Eye (tissue), 1 donor: ENCODE data around the gene DACT1.

Experiments used
- DNase-seq: peaks from one replicate; pipeline ENCODE4 v3.0.0-alpha.2; 2015

The DACT1 gene

DNA sequence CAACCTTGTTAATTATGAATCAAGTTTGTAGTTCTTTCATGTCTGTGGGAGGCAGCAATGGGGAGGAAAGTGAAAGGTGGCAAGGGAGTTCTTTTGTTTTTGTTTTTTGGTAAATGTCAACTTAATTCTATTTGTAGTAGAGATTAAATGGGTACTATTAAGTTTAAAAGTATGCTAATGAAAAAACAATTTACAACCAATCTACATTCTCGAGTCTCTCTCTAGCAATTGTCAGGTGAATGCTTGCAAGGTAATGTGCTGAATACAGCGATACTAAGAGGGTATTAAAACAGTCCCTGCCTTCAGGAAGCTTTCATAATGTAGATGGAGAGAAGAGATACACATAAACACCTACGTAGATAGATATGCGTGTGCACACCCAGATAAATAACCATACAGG lies 1.6 kb upstream of the DACT1 start:
- DNase-seq: no peak

DNA sequence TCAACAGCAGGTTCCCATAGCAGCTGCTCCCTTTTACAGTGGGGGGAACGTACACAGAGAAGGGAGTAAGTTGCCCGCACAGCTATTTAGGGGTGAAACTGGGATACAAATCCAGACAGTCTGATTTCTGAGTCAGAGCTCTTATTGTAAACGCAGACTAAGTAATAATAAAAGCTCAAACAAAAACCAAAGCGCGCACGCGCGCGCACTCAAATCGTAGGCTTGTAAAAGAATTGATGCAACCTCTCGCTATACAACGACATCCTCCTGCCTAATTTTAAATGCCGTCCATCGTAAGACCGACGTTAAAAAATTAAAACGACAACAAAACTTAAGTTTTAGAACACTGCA lies 747 bp upstream of the DACT1 start:
- DNase-seq: peak; percentile 85

DNA sequence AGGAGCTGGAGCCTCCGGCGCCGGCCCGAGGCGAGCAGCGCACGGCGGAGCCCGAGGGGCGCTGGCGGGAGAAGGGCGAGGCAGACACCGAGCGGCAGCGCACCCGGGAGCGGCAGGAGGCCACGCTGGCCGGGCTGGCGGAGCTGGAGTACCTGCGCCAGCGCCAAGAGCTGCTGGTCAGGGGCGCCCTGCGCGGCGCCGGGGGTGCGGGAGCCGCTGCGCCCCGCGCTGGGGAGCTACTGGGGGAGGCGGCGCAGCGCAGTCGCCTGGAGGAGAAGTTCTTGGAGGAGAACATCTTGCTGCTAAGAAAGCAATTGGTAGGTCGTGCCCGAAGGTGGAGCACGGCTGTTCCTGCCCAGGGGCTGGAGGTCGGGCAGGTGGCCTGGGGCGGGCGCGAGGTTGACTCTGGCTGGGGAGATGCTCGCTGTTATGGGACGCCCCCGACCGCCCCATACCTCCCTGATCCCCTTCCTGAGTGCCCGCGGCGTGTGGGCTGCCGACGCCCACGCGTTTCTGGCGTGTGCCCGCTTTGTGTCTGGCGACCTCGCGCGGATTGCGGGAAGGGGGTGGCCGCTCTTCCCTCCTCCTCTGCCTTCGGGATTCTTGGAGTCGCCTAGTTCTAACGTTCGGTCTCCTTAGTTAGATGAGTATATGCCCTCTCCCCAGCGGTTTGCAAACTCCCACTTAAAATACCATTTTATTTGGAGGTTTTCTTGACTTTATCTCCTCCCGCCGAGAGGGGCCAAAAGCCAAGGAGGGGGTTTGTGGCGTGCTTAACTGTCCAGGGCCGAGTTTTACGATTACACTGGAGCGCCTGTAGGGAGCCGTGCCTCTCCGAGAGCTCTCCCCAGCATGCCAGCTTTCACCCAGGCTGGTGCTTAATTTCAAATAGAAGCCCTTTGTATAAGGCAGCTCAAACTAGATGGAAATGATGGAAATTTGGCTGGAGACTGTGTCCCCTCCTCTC lies 752 bp downstream of the DACT1 start:
- peak; percentile 75 for DNase-seq

DNA sequence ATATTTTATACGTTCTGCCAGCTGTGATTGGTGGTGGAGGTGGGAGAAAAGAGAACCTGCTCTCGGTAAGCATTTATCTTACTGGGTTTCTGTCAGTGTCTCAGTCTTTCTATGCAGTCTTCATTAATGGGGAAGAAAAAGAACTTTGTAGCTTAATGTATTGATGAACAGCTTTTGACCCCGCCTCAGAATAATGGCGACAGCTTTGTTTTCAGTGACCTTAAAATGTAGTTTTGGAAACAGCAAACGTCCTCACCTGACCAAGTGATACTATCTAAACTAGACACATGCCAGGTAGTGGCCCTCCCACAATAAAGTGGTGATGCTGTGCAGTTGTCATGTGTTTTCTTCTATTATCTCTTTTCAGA lies 1.4 kb downstream of the DACT1 start:
- DNase-seq: no peak

DNA sequence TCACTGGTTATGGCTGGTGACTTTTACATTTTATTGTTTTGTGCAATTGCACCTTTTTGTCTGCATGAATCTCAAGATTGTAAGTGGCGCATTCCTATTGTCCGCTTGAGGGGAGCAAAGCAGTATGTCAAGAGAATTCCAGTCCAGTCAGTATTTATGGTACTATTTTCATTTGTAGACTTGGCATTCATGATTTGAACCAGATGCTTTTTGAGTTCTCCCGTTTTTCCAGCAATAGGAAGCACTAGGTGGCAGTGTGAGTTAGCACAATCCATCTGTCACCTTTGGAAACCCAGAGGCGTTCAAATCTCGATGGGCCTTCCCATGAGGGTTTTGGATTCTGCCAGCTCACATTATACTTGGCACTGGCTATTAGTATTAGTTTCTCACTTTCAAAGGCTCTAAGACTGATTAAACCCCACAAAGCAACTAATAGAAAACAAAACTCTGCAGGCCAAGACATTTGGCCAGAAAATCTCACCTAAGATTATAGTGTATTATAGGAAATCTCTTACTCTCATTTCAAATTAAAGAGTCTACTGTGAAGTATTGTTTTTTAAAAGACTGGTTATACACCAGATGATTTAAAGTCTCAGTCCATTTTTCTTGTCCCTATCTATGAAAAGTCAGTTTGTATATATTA lies 2.2 kb downstream of the DACT1 start:
- peak; percentile 91 for DNase-seq

DNA sequence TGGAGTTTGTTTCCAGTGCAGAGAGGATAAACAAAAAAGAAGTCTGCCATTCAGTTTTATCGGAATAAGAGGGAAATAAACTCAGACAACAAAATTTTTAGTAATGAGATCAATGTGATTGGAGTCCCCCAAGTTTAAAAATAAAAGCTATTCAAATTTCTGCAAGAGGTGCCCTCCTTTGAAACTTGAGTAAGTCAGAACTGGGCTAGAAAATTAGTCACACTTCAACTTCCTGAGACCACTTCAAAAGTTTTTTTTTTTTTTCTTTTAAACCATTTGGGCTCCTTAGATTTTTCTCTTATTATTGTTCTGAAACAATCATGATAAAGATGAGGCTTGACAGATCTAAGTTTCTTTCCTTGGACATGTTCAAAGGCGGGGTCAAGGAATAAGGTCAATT lies 3.2 kb downstream of the DACT1 start:
- no peak for DNase-seq

DNA sequence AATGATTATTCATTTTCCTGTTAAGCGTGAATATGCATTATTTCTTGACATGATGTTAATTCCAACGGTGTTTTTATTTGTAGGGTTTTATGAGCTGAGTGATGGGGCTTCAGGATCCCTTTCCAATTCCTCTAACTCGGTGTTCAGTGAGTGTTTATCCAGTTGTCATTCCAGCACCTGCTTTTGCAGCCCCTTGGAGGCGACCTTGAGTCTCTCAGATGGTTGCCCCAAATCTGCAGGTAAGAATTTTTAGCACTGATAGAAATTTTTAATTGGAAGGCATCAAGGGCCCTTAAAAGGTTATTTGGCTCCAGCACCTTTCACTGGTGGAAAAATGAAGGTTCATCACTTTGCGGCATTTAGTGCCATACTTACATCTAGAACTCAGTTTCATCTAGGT lies 3.7 kb downstream of the DACT1 start:
- DNase-seq: no peak

DNA sequence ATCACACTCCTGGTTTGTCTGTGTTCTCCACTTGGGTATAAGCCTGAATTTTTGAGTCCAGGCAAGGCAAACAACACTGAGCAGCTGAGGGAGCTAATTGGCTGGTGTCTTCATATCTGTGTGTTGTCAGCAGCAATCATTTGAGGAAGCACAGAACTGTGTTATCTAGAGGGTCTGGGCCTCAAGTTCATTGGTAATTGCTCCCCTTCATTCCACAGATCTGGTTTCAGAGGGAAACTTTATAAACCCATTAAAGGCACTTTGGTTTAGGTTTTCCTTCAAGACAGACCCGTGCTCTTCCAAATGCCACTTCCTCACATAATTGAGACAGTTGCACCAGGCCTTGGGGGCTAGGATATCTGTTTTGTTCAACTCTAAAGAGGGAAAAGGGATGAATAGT lies 5.6 kb downstream of the DACT1 start:
- no peak for DNase-seq

DNA sequence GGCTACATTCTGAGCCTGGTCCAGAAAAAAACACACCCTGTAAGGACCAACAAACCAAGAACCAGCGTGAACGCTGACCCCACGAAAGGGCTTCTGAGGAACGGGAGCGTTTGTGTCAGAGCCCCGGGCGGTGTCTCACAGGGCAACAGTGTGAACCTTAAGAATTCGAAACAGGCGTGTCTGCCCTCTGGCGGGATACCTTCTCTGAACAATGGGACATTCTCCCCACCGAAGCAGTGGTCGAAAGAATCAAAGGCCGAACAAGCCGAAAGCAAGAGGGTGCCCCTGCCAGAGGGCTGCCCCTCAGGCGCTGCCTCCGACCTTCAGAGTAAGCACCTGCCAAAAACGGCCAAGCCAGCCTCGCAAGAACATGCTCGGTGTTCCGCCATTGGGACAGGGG lies 7.9 kb downstream of the DACT1 start:
- DNase-seq: no peak

DNA sequence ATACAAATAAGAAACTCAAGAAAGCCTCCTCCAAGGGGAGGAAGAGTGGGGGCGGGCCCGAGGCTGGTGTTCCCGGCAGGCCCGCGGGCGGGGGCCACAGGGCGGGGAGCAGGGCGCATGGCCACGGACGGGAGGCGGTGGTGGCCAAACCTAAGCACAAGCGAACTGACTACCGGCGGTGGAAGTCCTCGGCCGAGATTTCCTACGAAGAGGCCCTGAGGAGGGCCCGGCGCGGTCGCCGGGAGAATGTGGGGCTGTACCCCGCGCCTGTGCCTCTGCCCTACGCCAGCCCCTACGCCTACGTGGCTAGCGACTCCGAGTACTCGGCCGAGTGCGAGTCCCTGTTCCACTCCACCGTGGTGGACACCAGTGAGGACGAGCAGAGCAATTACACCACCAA lies 8.7 kb downstream of the DACT1 start:
- no peak for DNase-seq

DNA sequence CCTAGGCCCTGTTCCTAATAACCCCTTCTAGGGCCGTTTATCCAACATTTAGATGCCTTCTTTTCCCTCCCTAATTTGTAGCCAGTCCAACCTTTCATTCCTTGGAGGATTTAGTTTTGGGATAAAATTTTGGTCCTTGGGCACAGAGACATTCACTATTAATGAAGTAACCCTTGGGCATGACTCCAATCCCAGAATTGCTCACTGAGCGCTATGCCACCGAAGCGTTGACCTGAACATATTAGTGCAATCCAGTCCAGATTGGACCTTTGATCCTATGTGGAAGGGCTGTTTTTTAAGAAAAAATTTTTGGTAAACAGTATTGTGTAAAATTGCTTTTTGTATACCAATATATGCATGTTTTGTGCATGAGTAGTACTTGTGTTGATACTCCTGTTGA lies 10.0 kb downstream of the DACT1 start:
- no peak for DNase-seq

DNA sequence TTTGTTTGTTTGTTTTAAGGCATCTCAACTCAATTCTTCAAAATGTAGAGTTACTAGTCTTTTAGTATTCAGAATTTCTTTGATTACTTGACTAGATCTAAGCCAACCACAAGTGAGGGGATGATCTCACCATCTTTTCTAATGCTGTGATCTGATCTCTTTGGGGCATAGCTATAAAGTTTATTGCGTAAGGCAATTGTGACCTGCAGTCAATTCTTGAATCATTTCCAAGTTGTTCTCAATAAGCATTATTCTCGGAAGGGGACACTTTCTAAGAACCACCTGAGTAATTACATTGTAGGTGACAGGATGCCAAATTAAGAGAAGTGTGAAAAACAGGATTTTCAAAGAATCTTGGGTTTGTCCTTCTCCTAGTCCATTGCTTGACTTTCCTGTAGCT lies 13.1 kb downstream of the DACT1 start:
- DNase-seq: no peak

DNA sequence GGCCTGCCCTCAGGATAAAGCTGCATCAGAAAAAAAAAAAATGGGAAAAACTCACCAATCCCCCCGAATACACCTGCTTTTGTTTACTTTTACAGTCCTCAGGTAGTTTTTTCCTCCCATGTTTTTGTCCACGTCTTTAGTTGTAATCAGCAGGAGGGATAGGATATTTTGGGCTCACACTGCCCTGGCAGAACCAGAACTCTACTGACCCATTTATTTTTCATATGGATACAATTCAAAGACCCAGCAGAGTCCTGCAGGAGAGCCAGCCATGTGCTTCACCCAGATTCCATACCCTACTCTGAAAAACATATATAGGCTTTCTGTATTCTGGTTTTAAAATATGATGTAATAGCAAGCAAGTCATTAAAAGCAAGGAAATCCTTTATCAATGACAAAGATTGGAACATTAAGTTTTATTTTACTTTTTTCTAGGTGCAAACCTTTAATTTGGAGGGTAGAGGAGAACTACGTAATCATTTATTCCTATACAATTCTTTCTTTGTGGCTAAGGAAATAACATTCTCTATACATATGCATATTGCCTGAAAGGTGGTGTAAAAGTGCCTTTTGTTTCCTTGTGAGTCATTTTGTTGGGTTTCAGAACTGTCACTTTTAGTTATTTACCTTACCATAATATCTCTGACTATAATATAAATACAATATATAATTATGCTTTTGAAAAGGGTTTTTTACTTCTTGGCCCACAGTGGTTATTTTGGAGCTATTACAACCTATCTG lies 19.1 kb downstream of the DACT1 start:
- DNase-seq: no peak

DNA sequence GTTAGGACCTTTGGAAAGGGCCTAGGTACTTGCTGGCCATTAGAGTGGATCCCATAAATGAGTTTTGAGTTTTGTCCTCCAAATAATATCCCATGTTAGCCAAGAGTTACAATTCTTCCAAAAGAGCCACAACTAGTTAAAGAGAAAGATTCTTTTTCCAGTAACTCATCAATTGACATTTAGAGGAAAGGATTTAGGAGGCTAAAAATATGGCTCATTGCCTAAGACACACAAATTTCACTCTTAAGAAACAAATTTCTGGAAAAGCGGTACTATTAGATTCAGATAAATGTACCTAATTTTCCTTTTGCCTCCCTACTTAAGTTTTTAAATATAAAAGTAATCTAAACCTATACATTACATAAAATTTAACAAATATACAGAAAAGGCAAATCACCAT lies 21.3 kb downstream of the DACT1 start:
- DNase-seq: no peak

DNA sequence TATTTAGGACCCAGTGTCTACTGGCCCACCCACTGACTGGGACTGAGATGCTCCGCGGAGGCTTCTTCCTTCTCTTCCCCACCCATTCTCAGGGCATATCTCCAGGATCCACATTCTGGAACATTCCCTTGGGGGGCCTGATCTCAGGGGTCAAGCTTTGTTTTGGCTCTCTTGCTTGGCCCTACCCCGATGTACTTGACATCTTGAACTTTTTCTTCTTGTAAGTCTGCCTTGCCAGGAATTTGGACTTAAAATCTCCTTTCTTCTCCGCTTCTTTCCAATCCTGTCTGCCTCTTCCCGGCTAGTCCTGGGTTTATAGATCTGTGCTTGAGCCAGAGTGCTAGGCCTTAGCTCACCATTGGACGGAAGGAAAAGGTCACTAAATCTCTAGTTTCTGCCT lies 22.1 kb downstream of the DACT1 start:
- DNase-seq: no peak

DNA sequence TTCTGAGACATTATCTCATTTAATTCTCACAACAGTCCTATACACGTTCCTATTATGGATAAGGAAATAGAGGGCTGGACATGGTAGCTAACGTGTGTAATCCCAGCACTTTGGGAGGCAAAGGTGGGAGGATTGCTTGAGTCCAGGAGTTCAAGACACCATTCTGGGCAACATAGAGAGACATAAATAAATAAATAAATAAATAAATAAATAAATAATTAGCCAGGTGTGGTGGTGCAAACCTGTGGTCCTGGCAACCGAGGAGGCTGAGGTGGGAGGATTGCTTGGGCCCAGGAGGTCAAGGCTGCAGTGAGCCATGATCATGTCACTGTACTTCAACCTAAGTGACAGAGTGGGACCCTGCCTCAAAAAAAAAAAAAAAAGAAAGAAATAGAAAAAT lies 22.6 kb downstream of the DACT1 start:
- DNase-seq: no peak

DNA sequence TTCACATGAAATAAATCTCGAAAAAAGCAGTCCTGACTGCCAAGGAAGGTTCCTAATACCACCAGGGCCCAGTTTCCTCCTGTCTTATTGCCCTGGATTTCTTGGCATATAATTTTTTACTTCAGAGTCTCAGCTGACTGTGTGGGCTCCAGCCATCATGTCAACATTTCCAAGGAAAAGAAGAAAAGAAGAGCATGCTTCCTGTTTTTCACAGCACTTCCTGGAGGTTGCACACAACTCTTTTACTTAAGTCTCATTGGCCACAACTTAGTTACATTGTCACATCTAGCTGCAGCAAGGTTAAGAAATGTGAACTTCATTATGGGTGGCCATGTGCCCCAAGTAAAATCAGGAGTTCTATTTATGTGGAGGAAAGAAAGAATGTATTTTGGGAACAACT lies 24.3 kb downstream of the DACT1 start:
- DNase-seq: no peak

DNA sequence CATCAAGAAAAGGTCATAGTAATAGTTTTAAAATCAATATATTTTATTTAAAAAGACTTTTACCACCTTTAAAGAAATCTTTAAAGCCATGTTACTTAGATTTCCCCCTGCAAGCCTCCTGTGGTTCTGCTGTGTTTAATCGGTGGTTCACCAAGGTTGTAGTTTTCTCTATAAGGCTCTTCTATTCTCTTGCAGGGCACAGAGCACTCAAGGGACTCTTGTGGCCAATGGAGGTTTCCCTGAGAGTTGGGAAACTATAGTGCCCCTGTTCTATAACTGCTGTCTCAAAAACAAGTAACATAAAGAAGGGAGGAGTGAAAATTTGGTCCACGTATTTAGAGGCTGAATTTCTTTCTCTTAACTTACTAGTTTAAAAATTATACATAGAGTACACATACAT lies 25.0 kb downstream of the DACT1 start:
- DNase-seq: no peak

DNA sequence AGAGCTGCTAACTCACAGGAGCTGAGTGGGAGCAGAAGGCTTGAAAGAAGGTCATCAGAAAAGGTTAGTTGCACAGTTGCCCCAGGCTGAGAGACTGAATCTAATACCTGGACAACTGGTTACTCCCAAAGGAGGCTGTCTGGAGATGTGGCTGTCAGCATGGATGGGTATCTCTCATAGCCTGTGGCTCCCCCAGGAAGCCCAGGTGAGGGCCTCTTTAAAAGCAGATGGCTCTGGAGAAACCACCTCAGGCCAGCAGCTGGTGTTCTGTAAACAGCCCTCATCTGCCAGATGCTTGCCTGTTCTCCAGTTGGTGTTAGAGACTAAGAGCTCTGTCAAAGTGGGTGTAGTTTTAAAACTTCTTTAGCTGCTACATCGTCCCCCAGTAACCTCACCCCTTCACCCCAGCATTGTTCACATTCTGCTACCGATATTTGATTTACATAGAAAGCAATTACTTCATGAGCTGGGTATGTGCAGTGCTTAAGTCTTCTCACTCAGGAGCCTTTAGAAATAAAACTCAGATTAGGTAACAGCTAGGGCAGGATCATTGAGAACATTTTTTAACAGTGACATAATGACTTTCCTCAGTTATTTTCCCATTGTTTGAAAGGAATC lies 25.8 kb downstream of the DACT1 start:
- DNase-seq: peak; percentile 39

DNA sequence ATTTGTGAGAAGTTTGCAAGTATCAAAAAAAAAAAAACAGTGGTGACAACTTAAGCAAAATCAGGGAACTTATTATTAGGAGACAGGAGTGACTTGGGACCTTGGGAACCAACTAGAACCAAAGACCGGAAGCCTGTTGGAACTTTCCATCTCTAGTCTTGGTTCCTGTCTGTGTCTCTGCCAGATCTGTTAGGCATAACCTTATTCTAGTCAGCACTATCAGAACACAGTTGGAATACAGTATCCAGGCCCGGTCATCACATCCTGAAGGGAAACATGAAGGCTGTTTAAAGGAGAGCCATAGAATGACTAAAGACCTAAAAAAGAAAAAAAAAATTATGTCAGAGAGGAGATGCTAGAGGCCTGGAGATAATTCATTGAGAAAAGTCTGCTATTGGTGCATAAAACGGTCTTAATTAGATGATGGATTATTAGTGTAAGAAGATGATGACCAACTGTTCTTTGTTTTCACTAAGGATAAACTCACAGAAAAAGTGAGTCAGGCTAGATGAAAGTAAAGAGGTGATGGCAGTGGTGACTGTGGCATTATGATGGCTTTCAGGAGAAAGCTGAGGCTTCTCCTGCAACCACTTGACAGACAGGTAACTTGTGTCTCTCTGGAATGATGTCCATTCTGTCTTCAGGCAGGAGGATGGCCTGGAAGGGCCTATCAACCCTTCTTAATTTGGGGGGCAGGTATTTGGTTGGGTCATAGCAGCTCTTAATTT lies 28.2 kb downstream of the DACT1 start:
- DNase-seq: no peak

DNA sequence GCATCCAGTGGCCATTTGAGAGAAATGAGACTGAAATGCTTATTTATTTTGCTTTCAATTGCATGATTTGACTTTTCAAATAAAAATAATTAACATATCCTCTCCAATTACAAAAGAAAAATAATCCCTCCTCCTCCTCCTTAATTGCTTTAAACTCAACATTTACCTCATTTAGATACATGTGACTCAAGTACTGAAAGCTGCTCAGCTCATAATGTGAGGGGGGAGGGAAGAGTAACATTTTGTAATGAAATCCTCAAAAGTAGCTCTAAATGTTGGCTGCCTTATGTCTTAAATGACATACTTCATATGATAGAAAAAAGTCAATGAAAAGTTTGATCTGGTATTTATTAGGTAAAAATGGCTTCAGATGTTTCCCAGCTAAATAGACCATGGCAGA lies 29.0 kb downstream of the DACT1 start:
- DNase-seq: no peak

DNA sequence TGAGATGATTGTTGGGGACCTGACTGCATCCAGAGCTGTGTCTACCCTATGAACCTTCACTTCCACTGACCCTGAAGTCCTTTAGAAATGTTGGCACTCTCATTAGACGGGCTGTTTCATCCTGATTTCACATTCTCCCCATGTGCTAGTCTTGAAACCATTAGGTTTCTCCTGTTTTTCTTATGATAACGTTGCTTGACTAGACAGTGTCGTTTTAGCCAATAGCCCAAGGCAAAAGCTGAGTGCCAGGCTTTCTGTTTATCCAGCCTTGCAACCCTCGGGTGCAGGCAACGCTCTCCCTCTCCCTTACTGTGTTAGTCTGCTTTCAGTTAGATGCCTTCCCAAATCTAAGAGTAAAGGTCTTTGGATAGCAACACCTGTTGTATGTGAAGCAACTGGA lies 30.1 kb downstream of the DACT1 start:
- no peak for DNase-seq
